Epithelial cell of esophagus (primary cell): ENCODE results near the gene MPPED1.

Source experiments
- DNase-seq: peaks from one replicate; pipeline ENCODE4 v3.0.0; 2010; ENCODE audit warnings: low read depth
- H3K4me3 ChIP-seq: 2 replicates; pipeline ENCODE4 v1.5.1; 2011; ENCODE audit warnings: mild to moderate bottlenecking, low read length, control low read depth
- CTCF ChIP-seq: IDR thresholded peaks from 2 replicates; pipeline ENCODE4 v1.5.1; 2011; ENCODE audit warnings: low read depth, mild to moderate bottlenecking, low read length, control low read depth, inconsistent platforms; ENCODE audit not compliant: insufficient read depth; ENCODE audit errors: missing control alignments

Gene MPPED1

GRCh38 chr22:43509337-43509736 lies 97.5 kb downstream of the MPPED1 start:
- no peak for TF ChIP-seq CTCF
- no peak for DNase-seq
- H3K4me3 ChIP-seq, result no peak overlapping the region

- no peak for DNase-seq
- H3K4me3 ChIP-seq, result no peak overlapping the region
- no peak for TF ChIP-seq CTCF
Observed at GRCh38 chr22:43510281-43511070, 98.7 kb downstream of the MPPED1 start.

- no peak overlapping the region for H3K4me3 ChIP-seq
- peak; percentile 92 for DNase-seq
- no peak for TF ChIP-seq CTCF
Observed at GRCh38 chr22:43511276-43511910, 99.6 kb downstream of the MPPED1 start.

GRCh38 chr22:43512279-43512678 lies 100.5 kb downstream of the MPPED1 start:
- no peak for TF ChIP-seq CTCF

GRCh38 chr22:43514476-43515157 lies 102.8 kb downstream of the MPPED1 start:
- H3K4me3 ChIP-seq, result no peak overlapping the region
- DNase-seq, result no peak
- no peak for TF ChIP-seq CTCF

More at GRCh38 chr22:43512279-43512678, 100.5 kb downstream of the MPPED1 start:
- no peak overlapping the region for H3K4me3 ChIP-seq
- DNase-seq, result no peak

- TF ChIP-seq CTCF, result no peak
- no peak overlapping the region for H3K4me3 ChIP-seq
- DNase-seq, result no peak
Observed at GRCh38 chr22:43515411-43515810, 103.6 kb downstream of the MPPED1 start.
